ENCODE results near the gene LMTK3.
"Not testable (repeated sequence)": the region's sequence is repeated elsewhere in the genome, so short reads cannot be mapped to it uniquely, and the experiment has no call there.

Gene LMTK3

GRCh38 chr19:48488478-48488877 is 23.2 kb downstream of the LMTK3 start:
- DNase-seq (ENCODE audit: low read depth): not testable (repeated sequence)

GRCh38 chr19:48487948-48488347 is 23.7 kb downstream of the LMTK3 start:
- DNase-seq (ENCODE audit: low read depth): no peak

- no peak for DNase-seq (ENCODE audit: low read depth)
Measured at GRCh38 chr19:48487544-48487943, 24.1 kb downstream of the LMTK3 start.

GRCh38 chr19:48486706-48487105 is 24.9 kb downstream of the LMTK3 start:
- not testable (repeated sequence) for DNase-seq (ENCODE audit: low read depth)

GRCh38 chr19:48484931-48485612 is 26.6 kb downstream of the LMTK3 start:
- DNase-seq (ENCODE audit: low read depth): no peak

GRCh38 chr19:48484247-48484893 is 27.3 kb downstream of the LMTK3 start:
- no peak for DNase-seq (ENCODE audit: low read depth)

GRCh38 chr19:48483301-48483700 is 28.3 kb downstream of the LMTK3 start:
- no peak for DNase-seq (ENCODE audit: low read depth)

- DNase-seq (ENCODE audit: low read depth): no peak
Measured at GRCh38 chr19:48481846-48482639, 29.6 kb downstream of the LMTK3 start.

GRCh38 chr19:48480558-48481500 is 30.8 kb downstream of the LMTK3 start:
- DNase-seq (ENCODE audit: low read depth): no peak

GRCh38 chr19:48480183-48480557 is 31.5 kb downstream of the LMTK3 start:
- no peak for DNase-seq (ENCODE audit: low read depth)

GRCh38 chr19:48479686-48480085 is 31.9 kb downstream of the LMTK3 start:
- DNase-seq (ENCODE audit: low read depth): no peak

- no peak for DNase-seq (ENCODE audit: low read depth)
Measured at GRCh38 chr19:48478339-48479256, 33.0 kb downstream of the LMTK3 start.

GRCh38 chr19:48477698-48478338 is 33.8 kb downstream of the LMTK3 start:
- DNase-seq (ENCODE audit: low read depth): no peak

GRCh38 chr19:48477067-48477685 is 34.5 kb downstream of the LMTK3 start:
- no peak for DNase-seq (ENCODE audit: low read depth)

GRCh38 chr19:48476176-48476575 is 35.5 kb downstream of the LMTK3 start:
- DNase-seq (ENCODE audit: low read depth): no peak

GRCh38 chr19:48475369-48476068 is 36.1 kb downstream of the LMTK3 start:
- no peak for DNase-seq (ENCODE audit: low read depth)

GRCh38 chr19:48474084-48474592 is 37.5 kb downstream of the LMTK3 start:
- no peak for DNase-seq (ENCODE audit: low read depth)

GRCh38 chr19:48473161-48473966 is 38.3 kb downstream of the LMTK3 start:
- no peak for DNase-seq (ENCODE audit: low read depth)

Data from stimulated activated CD8-positive, alpha-beta memory T cell treated with anti-CD3 and anti-CD28 coated beads, Interleukin-15, amount 100 ng/mL, for 24 hours (primary cell).